SK-N-SH treated with all-trans-retinoic acid at 6 μM for 48 hours (cell line): ENCODE data around the gene MSMO1.

Experiments used
- ATAC-seq: fragments of 200-7000 bp; cut with Tn5 transposase; 3 replicates; pipeline ENCODE4 v1.9.1; 2020; ENCODE audit warnings: mild to moderate bottlenecking, moderate library complexity
- ARNTL ChIP-seq: fragments of 450-650 bp; formaldehyde crosslinking; IDR thresholded peaks from 2 replicates; pipeline ENCODE4 v1.5.0; 2020; ENCODE audit warnings: low read depth, mild to moderate bottlenecking, moderate library complexity, borderline replicate concordance
- BACH2 ChIP-seq: fragments of 250-450 bp; sonication (Bioruptor Pico); IDR thresholded peaks from 2 replicates; pipeline ENCODE4 v1.9.0; 2021; ENCODE audit warnings: mild to moderate bottlenecking, borderline replicate concordance
- CSDC2 ChIP-seq: fragments of 250-450 bp; sonication (Bioruptor Pico); IDR thresholded peaks from 2 replicates; pipeline ENCODE4 v1.5.0; 2020; ENCODE audit warnings: mild to moderate bottlenecking, moderate library complexity
- ESRRG ChIP-seq: fragments of 250-450 bp; sonication (Bioruptor Pico); IDR thresholded peaks from 2 replicates; pipeline ENCODE4 v1.6.1; 2021; ENCODE audit warnings: mild to moderate bottlenecking
- GLIS3 ChIP-seq: fragments of 250-450 bp; sonication (Bioruptor Pico); IDR thresholded peaks from 2 replicates; pipeline ENCODE4 v1.5.0; 2020; ENCODE audit warnings: mild to moderate bottlenecking, moderate library complexity
- ISL1 ChIP-seq: fragments of 250-450 bp; sonication (Bioruptor Pico); IDR thresholded peaks from 2 replicates; pipeline ENCODE4 v2.1.2; 2022; ENCODE audit warnings: mild to moderate bottlenecking, moderate library complexity
- PPARA ChIP-seq: fragments of 250-450 bp; sonication (Bioruptor Pico); IDR thresholded peaks from 2 replicates; pipeline ENCODE4 v1.5.0; 2020; ENCODE audit warnings: mild to moderate bottlenecking, borderline replicate concordance
- RARB ChIP-seq: fragments of 250-450 bp; sonication (Bioruptor Pico); IDR thresholded peaks from 2 replicates; pipeline ENCODE4 v1.8.0; 2021; ENCODE audit warnings: mild to moderate bottlenecking, moderate library complexity
- SNAI2 ChIP-seq: fragments of 250-450 bp; sonication (Bioruptor Pico); IDR thresholded peaks from 2 replicates; pipeline ENCODE4 v1.5.0; 2020; ENCODE audit warnings: mild to moderate bottlenecking, moderate library complexity
- TCF4 ChIP-seq: fragments of 250-450 bp; sonication (Bioruptor Pico); IDR thresholded peaks from 2 replicates; pipeline ENCODE4 v1.8.0; 2021; ENCODE audit warnings: mild to moderate bottlenecking, moderate library complexity, borderline replicate concordance
- TOX ChIP-seq: fragments of 250-450 bp; sonication (Bioruptor Pico); IDR thresholded peaks from 2 replicates; pipeline ENCODE4 v1.8.0; 2021; ENCODE audit warnings: mild to moderate bottlenecking, moderate library complexity, borderline replicate concordance
- ZC3H10 ChIP-seq: fragments of 250-450 bp; sonication (Bioruptor Pico); IDR thresholded peaks from 2 replicates; pipeline ENCODE4 v1.5.1; 2021; ENCODE audit warnings: mild to moderate bottlenecking, moderate library complexity
- ZFP3 ChIP-seq: fragments of 250-450 bp; sonication (Bioruptor Pico); IDR thresholded peaks from 2 replicates; pipeline ENCODE4 v1.5.0; 2020; ENCODE audit warnings: mild to moderate bottlenecking, moderate library complexity
- ZNF565 ChIP-seq: fragments of 450-650 bp; formaldehyde crosslinking; conservative IDR thresholded peaks from 2 replicates; pipeline ENCODE4 v1.5.0; 2020; ENCODE audit warnings: low read depth, mild to moderate bottlenecking, moderate library complexity
- ZNF70 ChIP-seq: fragments of 450-650 bp; formaldehyde crosslinking; IDR thresholded peaks from 2 replicates; pipeline ENCODE4 v1.5.0; 2020; ENCODE audit warnings: mild to moderate bottlenecking, moderate library complexity
- ZNF8 ChIP-seq: fragments of 450-650 bp; formaldehyde crosslinking; IDR thresholded peaks from 2 replicates; pipeline ENCODE4 v1.5.0; 2020; ENCODE audit warnings: mild to moderate bottlenecking, moderate library complexity
- TF ChIP-seq, protein P1 (sequence below): fragments of 250-450 bp; sonication (Bioruptor Pico); IDR thresholded peaks from 2 replicates; pipeline ENCODE4 v1.5.0; 2020; ENCODE audit warnings: mild to moderate bottlenecking, moderate library complexity
- TF ChIP-seq, protein P2 (sequence below): fragments of 250-450 bp; sonication (Bioruptor Pico); IDR thresholded peaks from 2 replicates; pipeline ENCODE4 v1.5.1; 2021; ENCODE audit warnings: mild to moderate bottlenecking, moderate library complexity
- TF ChIP-seq, protein P3 (sequence below): fragments of 250-450 bp; sonication (Bioruptor Pico); IDR thresholded peaks from 2 replicates; pipeline ENCODE4 v1.5.1; 2020; ENCODE audit warnings: low read depth, mild to moderate bottlenecking, moderate library complexity
- TF ChIP-seq, protein P4 (sequence below): fragments of 250-450 bp; sonication (Bioruptor Pico); IDR thresholded peaks from 2 replicates; pipeline ENCODE4 v1.8.0; 2020; ENCODE audit warnings: mild to moderate bottlenecking, moderate library complexity, borderline replicate concordance
- TF ChIP-seq, protein P5 (sequence below): fragments of 250-450 bp; sonication (Bioruptor Pico); IDR thresholded peaks from 2 replicates; pipeline ENCODE4 v1.8.0; 2021; ENCODE audit warnings: low read depth, mild to moderate bottlenecking, moderate library complexity, borderline replicate concordance

MSMO1 gene

DNA sequence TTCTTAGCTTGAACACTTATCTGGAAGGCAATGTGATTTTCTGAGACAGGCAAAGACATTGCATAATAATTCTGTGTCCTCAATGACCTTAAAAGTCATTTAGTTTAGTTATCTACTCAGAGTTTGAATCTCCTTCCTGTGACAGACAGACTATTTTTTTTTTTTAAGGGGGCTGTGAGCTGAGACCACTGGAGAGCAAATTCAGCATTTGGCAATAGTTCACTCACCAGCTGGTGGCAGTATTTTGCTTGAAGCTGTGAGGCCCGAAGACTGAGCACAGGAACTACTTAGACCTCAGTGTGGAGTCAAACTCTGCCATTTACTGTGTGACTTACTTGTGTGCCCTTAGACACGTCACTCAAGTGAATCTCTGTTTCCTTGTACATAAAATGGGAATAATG is 28.4 kb downstream of the MSMO1 start (continued):
- TF ChIP-seq, protein P1, sequence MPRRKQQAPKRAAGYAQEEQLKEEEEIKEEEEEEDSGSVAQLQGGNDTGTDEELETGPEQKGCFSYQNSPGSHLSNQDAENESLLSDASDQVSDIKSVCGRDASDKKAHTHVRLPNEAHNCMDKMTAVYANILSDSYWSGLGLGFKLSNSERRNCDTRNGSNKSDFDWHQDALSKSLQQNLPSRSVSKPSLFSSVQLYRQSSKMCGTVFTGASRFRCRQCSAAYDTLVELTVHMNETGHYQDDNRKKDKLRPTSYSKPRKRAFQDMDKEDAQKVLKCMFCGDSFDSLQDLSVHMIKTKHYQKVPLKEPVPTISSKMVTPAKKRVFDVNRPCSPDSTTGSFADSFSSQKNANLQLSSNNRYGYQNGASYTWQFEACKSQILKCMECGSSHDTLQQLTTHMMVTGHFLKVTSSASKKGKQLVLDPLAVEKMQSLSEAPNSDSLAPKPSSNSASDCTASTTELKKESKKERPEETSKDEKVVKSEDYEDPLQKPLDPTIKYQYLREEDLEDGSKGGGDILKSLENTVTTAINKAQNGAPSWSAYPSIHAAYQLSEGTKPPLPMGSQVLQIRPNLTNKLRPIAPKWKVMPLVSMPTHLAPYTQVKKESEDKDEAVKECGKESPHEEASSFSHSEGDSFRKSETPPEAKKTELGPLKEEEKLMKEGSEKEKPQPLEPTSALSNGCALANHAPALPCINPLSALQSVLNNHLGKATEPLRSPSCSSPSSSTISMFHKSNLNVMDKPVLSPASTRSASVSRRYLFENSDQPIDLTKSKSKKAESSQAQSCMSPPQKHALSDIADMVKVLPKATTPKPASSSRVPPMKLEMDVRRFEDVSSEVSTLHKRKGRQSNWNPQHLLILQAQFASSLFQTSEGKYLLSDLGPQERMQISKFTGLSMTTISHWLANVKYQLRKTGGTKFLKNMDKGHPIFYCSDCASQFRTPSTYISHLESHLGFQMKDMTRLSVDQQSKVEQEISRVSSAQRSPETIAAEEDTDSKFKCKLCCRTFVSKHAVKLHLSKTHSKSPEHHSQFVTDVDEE (CRISPR knock-in tag), result no peak
- TF ChIP-seq TOX, result no peak
- TF ChIP-seq GLIS3 (CRISPR knock-in tag), result no peak
- no peak for TF ChIP-seq ZFP3 (CRISPR knock-in tag)
- TF ChIP-seq, protein P2, sequence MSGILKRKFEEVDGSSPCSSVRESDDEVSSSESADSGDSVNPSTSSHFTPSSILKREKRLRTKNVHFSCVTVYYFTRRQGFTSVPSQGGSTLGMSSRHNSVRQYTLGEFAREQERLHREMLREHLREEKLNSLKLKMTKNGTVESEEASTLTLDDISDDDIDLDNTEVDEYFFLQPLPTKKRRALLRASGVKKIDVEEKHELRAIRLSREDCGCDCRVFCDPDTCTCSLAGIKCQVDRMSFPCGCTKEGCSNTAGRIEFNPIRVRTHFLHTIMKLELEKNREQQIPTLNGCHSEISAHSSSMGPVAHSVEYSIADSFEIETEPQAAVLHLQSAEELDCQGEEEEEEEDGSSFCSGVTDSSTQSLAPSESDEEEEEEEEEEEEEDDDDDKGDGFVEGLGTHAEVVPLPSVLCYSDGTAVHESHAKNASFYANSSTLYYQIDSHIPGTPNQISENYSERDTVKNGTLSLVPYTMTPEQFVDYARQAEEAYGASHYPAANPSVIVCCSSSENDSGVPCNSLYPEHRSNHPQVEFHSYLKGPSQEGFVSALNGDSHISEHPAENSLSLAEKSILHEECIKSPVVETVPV (CRISPR knock-in tag), result no peak

DNA sequence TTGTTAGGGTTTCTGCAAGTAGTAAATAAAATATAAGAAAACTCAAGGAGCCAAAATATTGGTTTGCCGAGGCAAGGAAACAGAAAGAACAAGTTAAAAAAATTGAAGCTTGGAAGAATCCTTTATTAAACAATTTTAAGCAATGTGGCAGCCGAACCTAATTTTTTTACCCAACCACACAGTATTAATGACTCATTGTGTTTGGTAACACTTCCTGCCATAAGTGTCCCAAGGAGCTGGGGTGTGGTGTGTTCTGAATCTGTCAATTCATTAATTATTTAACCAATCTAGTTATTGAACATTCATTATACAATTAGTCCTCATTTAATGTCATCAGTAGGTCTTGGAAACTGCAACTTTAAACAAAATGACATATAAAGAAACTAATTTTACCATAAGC is 32.0 kb downstream of the MSMO1 start:
- TF ChIP-seq SNAI2 (CRISPR knock-in tag), result no peak
- no peak for TF ChIP-seq ZNF565
- no peak for TF ChIP-seq ZNF8 (CRISPR knock-in tag)
- TF ChIP-seq PPARA (CRISPR knock-in tag), result no peak
- no peak for TF ChIP-seq TCF4 (CRISPR knock-in tag)
- no peak for TF ChIP-seq ZC3H10 (CRISPR knock-in tag)
- no peak for TF ChIP-seq RARB (CRISPR knock-in tag)
- no peak for TF ChIP-seq ARNTL (CRISPR knock-in tag)
- TF ChIP-seq, protein P3, sequence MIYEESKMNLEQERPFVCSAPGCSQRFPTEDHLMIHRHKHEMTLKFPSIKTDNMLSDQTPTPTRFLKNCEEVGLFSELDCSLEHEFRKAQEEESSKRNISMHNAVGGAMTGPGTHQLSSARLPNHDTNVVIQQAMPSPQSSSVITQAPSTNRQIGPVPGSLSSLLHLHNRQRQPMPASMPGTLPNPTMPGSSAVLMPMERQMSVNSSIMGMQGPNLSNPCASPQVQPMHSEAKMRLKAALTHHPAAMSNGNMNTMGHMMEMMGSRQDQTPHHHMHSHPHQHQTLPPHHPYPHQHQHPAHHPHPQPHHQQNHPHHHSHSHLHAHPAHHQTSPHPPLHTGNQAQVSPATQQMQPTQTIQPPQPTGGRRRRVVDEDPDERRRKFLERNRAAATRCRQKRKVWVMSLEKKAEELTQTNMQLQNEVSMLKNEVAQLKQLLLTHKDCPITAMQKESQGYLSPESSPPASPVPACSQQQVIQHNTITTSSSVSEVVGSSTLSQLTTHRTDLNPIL, result no peak
- TF ChIP-seq BACH2 (CRISPR knock-in tag), result no peak
- TF ChIP-seq, protein P2 (CRISPR knock-in tag), result no peak
- no peak for TF ChIP-seq CSDC2 (CRISPR knock-in tag)
- TF ChIP-seq, protein P4, sequence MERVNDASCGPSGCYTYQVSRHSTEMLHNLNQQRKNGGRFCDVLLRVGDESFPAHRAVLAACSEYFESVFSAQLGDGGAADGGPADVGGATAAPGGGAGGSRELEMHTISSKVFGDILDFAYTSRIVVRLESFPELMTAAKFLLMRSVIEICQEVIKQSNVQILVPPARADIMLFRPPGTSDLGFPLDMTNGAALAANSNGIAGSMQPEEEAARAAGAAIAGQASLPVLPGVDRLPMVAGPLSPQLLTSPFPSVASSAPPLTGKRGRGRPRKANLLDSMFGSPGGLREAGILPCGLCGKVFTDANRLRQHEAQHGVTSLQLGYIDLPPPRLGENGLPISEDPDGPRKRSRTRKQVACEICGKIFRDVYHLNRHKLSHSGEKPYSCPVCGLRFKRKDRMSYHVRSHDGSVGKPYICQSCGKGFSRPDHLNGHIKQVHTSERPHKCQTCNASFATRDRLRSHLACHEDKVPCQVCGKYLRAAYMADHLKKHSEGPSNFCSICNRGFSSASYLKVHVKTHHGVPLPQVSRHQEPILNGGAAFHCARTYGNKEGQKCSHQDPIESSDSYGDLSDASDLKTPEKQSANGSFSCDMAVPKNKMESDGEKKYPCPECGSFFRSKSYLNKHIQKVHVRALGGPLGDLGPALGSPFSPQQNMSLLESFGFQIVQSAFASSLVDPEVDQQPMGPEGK (CRISPR knock-in tag), result no peak
- no peak for ATAC-seq

DNA sequence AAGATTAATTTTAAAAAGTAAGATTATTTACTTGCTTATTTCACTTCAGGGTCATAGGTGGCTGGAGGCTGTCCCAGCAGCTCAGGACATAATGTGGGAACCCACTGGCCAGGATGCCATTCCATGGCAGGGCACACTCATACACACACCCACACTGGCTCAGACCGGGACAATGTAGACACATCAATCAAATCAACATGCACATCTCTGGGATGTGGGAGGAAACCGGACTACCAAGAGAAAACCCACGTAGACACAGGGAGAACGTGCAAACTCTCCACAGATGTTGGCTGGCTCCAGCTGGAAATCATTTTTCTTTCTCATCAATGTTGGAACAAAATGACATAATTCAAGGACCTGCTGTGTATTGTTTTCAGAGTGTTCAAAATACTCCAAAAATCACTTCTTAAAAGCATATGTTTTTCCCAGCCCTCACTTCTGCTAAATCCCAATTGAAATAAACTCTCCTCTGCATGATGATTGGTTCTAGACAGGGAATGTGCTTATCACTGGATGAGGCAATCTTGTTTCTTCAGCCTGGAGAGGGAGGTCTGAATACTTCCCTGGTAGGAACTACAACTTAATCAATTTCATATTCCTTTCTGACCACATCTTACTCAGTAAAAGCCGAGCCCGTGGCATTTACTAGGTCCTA is 32.7 kb downstream of the MSMO1 start:
- no peak for ATAC-seq
- no peak for TF ChIP-seq ESRRG (CRISPR knock-in tag)
- TF ChIP-seq ZFP3 (CRISPR knock-in tag), result no peak
- no peak for TF ChIP-seq ZNF70 (CRISPR knock-in tag)
- TF ChIP-seq, protein P2 (CRISPR knock-in tag), result no peak
- TF ChIP-seq ARNTL (CRISPR knock-in tag), result no peak
- no peak for TF ChIP-seq ZC3H10 (CRISPR knock-in tag)
- TF ChIP-seq, protein P5, sequence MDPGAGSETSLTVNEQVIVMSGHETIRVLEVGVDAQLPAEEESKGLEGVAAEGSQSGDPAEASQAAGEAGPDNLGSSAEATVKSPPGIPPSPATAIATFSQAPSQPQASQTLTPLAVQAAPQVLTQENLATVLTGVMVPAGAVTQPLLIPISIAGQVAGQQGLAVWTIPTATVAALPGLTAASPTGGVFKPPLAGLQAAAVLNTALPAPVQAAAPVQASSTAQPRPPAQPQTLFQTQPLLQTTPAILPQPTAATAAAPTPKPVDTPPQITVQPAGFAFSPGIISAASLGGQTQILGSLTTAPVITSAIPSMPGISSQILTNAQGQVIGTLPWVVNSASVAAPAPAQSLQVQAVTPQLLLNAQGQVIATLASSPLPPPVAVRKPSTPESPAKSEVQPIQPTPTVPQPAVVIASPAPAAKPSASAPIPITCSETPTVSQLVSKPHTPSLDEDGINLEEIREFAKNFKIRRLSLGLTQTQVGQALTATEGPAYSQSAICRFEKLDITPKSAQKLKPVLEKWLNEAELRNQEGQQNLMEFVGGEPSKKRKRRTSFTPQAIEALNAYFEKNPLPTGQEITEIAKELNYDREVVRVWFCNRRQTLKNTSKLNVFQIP (CRISPR knock-in tag), result no peak
- no peak for TF ChIP-seq CSDC2 (CRISPR knock-in tag)
- TF ChIP-seq SNAI2 (CRISPR knock-in tag), result no peak
- TF ChIP-seq, protein P1 (CRISPR knock-in tag), result no peak
- no peak for TF ChIP-seq BACH2 (CRISPR knock-in tag)
- no peak for TF ChIP-seq ISL1
- TF ChIP-seq ZNF8 (CRISPR knock-in tag), result no peak
- TF ChIP-seq TCF4 (CRISPR knock-in tag), result no peak
- no peak for TF ChIP-seq PPARA (CRISPR knock-in tag)
